C4-2B (cell line): ENCODE results near the gene LHFPL2.
"Not testable (repeated sequence)": the region's sequence is repeated elsewhere in the genome, so short reads cannot be mapped to it uniquely, and the experiment has no call there.

Experiments used
- CTCF ChIP-seq: fragments of 450-650 bp; conservative IDR thresholded peaks from 2 replicates; pipeline ENCODE4 v1.5.1; 2017; ENCODE audit warnings: mild to moderate bottlenecking
- ZFX ChIP-seq: fragments of 450-650 bp; IDR thresholded peaks from 2 replicates; pipeline ENCODE4 v1.6.1; 2017

- not testable (repeated sequence) for TF ChIP-seq CTCF, ZFX
Measured at GRCh38 chr5:78687514-78687913, 38.9 kb upstream of the LHFPL2 start.
